ENCODE data around the gene TMEM131.

Gene TMEM131

GRCh38 chr2:97738179-97739019, 257.3 kb downstream of the TMEM131 start:
- no peak for DNase-seq (ENCODE audit: low spot score)

DNA sequence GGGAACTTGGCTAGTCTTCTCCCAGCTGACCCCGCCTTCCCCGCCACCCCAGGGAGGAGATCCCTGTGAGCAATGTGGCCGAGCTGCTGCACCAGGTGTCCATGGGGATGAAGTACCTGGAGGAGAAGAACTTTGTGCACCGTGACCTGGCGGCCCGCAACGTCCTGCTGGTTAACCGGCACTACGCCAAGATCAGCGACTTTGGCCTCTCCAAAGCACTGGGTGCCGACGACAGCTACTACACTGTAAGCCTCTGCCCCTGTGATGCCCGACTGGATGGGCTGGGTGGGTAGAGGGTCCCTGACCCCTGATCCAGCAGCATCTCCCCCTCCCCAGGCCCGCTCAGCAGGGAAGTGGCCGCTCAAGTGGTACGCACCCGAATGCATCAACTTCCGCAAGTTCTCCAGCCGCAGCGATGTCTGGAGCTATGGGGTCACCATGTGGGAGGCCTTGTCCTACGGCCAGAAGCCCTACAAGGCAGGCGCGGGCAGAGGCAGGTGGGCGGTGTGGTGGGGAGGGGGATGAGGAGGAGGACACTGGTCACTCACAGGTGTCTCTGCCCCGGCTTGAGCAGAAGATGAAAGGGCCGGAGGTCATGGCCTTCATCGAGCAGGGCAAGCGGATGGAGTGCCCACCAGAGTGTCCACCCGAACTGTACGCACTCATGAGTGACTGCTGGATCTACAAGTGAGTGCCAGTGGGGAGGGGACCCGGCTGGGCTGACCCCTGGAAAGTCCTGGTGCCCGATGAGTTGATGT, 258.1 kb downstream of the TMEM131 start:
- DNase-seq (ENCODE audit: low spot score) = no peak

DNA sequence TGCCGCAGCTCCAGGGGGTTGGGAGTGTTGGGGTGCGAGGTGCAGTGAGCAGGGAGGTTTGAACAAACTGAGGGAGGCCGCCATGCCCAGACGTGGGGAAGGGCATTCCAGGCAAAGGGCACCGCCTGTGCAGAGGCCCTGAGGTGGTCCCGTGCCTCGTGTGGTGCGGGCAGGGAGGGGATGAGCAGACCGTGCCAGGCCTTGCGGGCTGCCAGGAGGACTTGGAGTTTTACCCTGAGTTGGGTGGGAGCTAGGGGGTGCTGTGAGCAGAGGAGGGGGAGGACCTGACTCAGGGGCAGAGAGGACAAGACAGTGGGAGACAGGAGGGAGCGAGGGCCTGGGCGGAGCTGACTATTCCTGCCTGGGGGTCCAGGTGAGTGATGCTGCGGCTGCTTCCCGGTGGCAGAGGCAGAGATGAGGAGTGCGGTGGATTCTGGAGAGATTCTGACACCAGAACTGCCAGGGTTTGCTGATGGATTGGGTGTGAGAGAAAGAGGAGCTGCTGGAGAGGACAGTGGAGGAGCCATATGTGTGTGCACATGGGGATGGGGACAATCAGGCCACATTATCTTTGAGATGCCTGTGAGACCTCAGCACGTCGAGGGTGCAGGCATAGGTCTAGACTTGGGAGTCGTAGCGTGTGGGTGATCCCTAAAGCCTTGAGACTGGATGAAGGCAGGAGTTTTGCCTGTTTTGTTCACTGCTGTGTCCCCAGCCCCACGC, 259.0 kb downstream of the TMEM131 start:
- no peak for DNase-seq (ENCODE audit: low spot score)

- no peak for DNase-seq (ENCODE audit: low spot score)
Measured at GRCh38 chr2:97736185-97736584, 259.6 kb downstream of the TMEM131 start.

- DNase-seq (ENCODE audit: low spot score) = no peak
Measured at GRCh38 chr2:97735161-97735561, 260.6 kb downstream of the TMEM131 start.

- DNase-seq (ENCODE audit: low spot score) = no peak
Measured at GRCh38 chr2:97734061-97735051, 261.4 kb downstream of the TMEM131 start.

DNA sequence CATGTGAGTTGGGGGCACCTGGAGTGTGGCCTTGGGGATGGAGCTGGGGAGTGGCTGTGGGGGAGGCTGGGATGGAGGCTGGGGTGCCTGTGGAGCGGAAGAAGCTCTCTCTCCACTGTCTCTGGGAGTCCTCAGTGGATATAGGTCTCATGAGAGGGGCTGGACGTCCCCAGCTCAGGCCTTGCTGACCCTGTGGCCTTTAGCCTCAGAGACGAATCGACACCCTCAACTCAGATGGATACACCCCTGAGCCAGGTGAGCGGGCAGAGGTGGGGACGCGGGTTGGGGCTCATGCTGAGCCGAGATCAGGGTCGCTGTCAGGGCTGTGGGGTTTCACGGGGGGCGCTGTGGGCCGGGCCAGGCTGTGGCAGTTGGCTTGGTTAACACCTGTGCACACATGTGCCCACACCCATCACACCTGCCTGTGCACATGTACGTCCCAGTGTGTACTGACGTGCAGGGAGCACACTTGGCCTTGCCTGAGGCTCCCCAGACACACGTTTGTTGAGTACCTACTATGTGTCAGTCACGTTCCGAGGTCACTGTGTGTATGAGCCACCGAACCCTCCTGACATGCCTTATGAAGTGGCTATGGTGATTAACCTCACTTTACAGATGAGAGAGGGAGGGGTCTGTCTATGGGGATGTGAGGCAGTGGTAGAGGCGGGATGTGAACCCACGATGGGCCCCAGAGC, 262.3 kb downstream of the TMEM131 start:
- no peak for DNase-seq (ENCODE audit: low spot score)

GRCh38 chr2:97732436-97733340, 263.1 kb downstream of the TMEM131 start:
- DNase-seq (ENCODE audit: low spot score) = no peak

DNA sequence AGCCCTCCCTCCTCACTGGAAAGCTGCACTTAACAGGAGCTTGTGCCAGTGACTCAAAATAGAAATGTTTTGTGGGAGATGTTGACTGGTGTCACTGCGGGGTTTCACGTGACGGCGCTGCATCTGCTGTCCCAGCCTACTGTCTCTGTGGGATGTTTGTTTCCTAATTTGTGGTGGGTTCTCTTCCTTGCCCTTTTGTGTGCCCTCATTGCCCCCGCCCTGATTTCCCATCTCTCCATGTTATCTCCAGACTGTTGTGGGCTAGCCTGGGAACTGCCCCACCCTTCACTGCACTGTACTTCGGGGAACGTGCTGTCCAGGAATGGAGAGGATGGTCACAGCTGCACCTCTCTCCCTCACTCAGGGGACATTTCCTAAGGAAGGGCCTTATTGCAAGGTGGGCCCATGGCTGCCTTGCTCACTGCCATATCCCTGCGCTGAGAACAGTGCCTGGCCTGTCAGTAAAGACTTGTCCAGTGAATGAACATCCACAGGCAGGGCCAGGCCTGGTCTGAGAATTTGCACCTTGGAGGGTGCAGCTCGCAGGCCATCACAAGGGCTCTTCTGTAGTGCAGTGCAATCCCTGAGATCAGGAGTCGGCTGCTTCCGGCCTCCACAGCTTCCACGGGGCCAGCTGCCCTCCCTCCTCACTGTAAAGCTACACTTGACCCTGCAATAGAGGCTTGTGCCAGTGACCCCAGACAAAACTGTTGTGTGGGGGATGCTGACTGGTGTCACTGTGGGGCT, 264.3 kb downstream of the TMEM131 start:
- no peak for DNase-seq (ENCODE audit: low spot score)

- DNase-seq (ENCODE audit: low spot score) = no peak
Measured at GRCh38 chr2:97730245-97730644, 265.5 kb downstream of the TMEM131 start.

GRCh38 chr2:97728091-97728731, 267.5 kb downstream of the TMEM131 start:
- DNase-seq (ENCODE audit: low spot score) = no peak

DNA sequence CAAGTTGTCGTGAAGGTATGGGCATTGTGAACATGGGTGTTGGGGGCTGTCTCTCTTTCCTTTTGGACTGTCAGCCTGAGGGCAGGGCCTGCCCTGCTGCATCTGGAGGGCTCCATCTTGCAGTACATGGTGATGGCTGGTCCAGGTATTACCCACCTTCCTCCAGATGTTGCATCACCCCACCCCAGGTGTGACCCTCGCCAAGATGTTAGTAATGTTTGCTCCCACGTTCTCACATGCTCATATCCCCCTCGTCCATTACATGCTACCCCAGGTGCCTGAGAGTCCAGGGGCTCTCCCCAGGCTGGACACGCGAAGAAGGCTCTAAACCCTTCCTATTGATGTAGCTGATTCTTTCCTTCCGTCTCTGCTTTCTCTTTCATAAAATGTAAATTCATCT, 268.5 kb downstream of the TMEM131 start:
- DNase-seq (ENCODE audit: low spot score) = no peak

DNA sequence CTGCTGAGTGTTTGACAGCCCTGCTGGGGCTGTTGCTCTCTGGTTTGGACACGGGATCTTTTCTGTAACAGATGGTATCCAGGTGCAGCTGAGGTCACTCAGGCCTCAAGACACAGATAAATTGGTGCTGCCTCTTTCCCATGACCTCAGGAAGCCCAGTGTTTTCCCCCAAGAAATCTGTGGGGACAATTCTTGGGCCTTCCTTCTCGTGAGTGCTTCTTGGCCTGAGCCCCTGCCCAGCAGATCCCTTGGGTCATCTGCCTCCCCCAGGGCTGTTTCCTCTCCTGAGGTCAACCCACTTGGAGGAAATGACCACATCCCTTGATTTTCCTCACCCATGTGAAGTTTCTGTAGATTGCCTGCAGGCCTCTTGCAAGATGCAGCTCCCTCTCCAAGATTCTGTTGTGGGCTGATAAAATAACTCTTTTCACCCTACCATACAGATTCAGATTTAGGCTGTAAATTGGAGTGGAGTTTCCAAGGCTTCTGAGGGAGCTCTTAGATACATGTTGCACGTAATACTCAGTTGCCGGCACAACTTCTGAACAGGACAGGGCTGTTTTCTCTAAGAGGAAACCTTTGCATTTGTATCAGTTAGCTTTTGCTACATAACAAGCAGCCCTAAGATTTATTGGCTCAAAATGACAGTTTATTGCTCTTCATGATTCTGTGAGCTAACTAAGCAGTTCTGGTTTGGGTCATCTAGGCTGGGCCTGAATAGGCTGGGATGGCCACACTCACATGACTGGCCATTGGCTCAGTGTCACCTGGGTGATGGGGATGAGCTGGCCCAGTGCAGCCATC, 269.3 kb downstream of the TMEM131 start:
- no peak for DNase-seq (ENCODE audit: low spot score)

- no peak for DNase-seq (ENCODE audit: low spot score)
Measured at GRCh38 chr2:97724946-97725688, 270.6 kb downstream of the TMEM131 start.

DNA sequence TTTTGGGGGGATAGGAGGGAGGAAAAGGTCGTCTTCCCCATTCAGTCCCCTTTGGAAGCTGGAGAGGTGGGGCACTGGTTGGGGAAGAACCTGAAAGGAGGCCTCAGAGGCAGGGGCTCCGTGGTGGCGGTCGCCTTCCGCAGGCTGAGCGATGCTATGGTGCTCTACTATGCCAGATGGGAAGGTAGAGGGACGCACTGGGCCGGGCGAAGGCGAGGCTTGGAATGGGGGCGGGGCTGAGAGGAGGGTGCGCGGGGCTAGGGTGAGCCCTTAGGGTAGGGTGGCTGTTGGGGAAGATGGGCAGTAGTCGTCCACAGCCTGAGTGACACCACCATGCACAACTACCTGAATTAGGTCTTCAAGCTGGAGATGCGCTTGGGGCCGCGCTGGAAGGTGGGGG, 271.2 kb downstream of the TMEM131 start:
- DNase-seq (ENCODE audit: low spot score) = no peak

- no peak for DNase-seq (ENCODE audit: low spot score)
Measured at GRCh38 chr2:97724073-97724410, 271.7 kb downstream of the TMEM131 start.

All from hematopoietic multipotent progenitor cell treated with erythropoietin and hydrocortisone succinate and interleukin-3 and kit ligand, for 17 days (in vitro differentiated cells).